GM21447 (cell line): Measurements from ENCODE around the gene PRSS33.

ENCODE experiments used
- ATAC-seq: cut with Tn5 transposase; IDR thresholded peaks from one replicate; pipeline ENCODE4 v1.9.1; 2021; ENCODE audit not compliant: unreplicated experiment

Gene PRSS33

DNA sequence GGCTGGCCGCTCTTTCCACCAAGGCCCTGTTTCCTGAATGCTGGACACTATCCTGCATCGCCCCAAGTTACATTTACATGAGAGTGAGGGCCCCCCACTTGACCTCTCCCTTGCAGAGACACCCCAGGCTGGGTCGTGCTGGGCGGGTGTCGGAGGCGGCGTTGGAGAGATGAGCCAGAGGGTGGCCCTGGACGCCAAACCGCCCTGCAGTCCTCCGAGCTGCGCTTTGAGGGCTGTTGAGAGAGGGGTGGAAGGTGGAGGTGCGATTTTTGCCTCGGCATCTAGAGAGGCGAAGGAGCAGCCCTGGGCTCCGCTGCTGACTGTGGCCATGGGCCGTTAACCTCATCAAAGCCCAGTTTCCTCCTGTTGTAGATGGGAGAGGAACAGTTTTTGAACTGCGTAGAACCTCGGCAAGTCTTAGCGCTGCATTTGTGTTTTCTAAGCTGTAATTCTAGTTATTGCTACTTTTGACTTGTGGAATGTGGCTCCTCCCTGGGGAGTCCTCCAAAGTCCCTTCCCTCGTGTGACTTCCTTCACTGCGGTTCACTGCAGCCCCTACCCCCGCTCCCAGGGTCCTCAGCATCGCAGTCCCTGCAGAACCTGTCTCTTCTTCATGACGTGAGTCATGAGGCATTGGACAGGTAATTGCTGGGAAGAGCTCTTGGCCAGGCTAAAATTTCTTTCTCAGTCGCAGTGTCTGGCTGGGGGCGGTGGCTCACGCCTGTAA, 9.3 kb downstream of the PRSS33 start:
- ATAC-seq = peak; percentile 7

DNA sequence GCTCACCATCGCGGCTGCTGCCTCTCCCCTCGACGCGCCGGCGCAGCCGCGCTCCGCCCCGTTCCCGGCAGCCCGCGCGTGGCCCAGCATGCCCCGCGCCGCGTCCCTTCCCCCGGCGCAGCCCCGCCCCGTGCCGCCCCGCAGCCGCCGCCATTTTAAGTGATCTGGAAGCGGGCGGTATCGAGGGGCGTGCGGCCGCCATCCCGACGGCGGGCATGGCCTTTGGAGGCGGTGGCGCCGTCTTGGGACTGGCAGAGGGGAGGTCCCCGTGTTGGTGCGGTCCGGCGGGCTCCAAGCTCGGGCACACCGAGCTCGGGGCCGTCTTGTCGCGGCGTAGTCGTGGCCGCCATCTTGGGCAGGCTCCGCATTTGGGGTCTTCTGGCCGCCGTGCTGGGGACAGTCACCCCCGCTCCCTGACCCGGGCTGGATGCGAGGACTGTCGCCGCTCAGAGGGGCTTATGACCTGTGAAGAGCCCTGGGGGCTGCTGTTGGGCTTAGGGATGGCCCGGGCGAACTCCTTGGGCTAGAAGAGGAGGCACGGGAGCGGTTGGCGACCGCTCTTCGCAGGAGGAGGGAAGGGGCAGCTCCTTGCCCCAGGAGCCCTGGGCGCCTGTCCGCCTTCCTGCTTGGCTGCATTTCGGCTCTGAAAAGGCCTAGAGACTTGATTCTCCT, 10.0 kb downstream of the PRSS33 start, which contains the start of gene ELOB:
Gene ELOB, minus strand, starts transcription at position 50 of the 672 bp plus-strand sequence. Its CDS starts 41 bp downstream, at position 9.
- ATAC-seq = peak; percentile 77

DNA sequence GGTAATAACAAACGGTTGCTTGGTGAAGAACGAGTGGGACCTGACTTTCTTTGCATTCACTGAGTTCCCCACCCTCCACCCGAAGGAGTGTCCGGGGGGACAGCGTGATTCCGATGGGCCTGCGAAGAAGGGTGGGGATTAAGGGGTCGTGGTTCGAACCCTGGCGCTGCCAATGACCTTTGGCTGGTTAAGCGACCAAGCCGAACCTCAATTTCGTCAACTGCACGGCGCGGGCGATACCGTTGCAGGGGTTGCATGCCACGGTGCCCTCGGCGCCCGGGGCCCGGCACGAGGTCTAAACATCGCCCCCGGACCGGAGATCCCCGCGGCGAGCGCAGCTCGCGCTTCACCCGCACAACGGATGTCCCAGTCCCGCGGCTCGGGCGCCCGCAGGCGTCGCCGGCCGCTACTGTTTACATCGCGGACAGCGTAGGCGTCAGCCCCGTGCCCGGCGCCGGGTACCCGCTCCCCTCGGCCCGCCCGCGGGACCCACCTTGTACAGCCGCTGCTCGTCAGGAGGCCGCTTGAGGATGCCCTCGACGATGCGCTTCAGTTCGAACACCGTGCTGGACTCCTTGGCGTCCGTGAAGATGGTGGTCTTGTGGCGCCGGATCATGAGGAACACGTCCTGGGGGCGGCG, 10.7 kb downstream of the PRSS33 start:
- ATAC-seq = peak; percentile 20

DNA sequence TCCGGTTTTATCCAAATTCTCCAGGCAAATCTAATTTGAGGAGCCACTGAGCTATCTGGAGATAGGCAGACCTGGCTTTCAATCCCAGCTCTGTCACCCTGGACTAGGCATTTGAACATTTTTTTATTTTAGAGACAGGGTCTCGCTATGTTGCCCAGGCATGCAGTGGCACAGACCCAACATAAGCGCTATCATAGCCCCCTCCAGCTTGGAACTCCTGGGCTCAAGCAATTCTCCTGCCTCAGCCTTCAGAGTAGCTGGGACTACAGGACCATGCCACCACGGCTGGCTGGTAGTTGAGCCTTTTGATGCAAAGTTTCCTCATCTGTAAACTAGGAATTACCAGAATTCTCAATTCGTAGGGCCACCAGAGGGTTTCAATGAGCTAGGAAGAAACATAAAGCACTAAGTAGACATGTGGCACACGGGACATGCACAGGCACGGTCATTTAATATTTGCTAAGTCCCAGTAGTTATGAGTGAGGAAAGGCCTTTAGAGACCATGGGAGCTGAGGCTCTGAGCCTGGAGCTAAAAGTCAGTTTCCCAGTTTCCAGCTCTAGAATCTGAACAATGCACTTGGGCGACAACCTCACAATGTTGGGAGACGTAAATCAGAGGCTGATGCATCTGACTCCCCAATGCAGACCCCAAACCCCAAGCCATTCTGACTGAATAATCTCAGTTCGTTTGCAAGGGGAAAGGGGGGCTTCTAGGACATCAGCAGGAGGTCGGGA, 11.4 kb downstream of the PRSS33 start:
- no peak for ATAC-seq

DNA sequence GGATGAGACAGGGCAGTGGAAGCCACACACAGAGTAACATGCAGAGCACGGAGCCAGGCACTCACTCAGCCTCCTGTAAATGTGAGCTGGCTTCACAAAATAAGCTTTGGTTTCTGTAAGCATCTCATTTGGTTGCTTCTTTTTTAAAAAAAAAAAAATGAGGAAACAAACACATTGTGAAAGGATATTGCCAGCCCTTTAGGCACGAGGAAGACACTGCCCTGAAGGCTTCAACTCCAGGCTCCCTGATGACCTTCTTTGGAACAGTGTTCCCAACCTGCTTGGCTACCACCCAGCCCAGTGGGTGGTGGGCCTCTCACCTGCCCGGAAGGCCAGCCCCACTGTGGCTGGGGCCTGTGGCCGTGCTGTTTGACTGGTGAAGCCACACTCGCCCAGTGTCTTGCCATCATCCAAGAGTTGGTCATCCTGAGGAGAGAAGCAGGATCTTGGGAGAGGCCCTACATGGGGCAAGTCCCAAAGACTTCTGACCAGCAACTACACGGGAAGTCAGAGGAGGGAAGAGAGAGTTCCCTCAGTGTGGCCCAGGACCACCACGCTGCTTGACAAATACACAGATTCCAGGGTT, 12.1 kb downstream of the PRSS33 start:
- no peak for ATAC-seq

DNA sequence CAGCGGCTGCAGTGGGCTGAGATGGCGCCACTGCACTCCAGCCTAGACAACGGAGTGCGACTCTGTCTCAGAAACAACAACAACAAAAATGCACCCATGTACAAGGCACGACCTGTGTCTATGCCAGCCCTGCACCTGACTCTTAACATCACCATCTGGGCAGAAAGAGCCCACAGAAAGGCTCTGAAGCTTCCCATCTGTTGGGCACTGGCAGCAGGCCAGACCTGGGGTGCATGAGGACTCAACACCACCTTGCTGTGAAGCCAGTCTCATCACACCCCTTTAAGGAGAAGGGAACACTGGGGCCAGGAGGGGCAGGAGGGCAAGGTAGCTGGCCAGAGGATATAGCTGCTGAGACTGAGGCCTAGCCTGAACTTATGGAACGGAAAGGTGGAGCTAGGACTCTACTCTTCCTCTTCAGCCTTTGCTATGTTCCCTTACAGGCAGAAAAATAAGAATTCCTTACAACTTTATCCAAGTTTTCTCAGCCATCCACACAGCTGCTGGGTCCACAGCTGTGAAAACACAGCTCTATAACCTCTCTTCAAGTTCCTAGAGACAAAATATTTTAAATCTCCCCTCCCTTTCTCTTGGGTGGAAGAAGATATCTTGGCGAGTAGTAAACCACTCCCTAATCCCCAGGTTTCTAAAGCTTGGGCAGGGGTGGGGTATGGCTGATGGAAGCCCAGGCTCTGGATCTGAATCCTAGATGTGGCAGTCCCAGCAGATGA, 13.0 kb downstream of the PRSS33 start:
- no peak for ATAC-seq

DNA sequence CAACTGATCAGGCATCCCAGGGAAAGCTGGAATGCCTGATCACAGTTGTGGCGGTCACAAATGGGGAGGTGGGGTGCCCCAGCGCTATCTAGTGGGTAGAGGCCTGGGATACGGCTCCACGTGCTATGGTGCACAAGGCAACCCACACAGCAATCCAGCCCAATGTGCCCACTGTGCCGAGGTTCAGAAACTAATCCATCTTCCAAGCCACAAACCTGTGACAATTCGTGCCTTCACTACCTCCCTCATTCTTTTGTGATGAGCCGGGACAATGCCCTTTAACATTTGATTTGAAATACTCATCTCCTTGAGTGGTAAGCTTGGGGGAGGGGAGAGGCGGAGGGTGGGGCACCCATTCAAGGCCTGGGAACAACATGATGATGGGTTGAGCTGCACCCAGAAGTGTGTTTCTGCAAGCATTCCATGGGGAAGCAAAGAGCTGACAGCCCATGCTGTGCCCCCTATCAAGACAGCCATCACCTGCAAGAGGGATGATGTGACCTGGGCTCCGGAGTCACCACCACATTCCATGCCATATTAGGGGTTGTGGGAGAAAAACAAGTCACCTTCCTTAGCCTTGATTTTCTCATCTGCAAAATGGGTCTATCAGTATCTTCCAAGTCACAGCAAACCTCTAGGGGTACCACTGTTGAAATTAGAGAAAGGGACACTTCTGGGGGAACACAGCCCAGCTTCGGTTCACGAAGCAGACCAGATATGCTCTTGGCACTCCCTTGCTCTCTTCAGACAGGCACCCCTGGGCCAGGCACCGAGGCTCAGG, 14.0 kb downstream of the PRSS33 start:
- no peak for ATAC-seq

DNA sequence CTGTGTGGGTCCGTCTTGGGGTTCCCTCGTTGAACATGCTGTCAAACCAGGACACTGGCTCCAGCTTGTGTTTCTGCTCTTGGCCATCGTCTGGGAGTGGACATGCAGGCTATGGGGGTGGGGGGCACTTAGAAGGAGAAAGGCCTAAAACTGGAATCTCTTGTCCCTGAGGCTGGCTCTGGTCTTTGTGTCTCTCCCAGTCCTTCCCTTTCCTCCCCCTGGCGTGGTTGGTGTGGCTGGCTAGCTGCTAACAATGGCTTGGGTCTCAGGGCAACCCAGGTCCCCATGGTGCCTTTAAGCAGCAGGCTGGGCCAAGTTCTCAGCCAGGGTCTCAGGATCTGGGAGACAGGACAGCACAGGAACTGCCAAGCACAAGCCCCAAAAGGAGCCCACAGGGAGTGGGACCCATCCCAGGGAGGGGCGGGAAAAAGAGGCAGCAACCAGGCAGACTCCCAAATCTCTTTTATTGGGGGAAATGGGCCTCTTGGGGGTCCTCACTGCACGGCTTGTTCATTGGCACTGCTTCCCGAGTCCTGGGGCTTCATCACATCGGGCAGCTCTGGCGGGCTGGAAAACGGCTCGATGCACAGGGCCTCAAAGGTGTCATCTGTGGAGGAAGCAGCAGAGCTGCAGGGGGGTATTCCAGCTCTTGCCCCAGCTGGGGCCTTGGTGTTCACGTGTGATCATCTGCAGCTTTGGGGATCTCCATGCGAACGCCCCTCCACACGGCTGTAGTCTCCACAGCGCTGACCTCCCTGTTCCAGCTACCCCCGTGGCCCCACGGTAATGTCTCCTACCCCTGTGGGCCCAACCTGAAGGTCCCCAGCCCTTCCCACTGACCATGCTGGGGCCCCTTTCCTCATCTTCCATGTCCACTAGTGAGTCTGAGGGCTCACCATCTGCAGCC, 15.6 kb downstream of the PRSS33 start:
- ATAC-seq = no peak

DNA sequence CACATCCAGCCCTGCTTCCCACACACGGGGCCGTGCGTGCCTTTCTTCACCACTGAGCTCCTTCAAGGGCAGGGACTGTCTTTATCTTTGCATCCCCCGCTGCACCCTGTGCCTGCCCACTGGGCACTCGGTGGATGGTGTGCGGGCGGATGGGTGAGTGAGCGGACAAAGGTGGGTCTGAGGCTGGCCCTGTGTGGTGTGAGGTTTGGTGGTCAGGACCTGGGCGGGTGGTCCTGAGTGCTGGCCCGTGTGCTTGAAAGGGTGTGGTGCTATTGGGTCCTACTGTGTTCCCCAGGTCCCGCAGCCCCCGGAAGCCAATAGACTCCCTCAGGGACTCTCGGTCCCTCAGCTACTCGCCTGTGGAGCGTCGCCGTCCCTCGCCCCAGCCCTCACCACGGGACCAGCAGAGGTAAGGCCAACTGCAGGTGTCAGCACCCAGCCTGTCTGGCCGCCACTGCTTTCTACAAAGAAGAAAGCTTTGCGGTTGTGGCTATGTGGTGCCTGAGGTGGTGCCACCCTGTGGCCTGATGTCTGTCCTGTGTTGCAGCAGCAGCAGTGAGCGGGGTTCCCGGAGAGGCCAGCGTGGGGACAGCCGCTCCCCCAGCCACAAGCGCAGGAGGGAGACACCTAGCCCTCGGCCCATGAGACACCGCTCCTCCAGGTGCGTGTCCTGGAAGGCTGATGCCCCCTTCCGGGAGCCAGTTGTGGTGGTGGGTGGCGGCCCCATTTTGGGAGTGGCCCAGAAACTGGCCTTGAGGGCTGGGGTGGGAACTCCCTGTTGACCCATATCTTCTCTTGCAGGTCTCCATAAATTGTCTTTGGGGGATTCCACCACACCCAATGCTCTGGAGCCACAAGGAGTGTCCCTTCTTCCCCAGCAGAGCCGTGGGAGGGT, 17.1 kb downstream of the PRSS33 start:
- ATAC-seq = no peak

DNA sequence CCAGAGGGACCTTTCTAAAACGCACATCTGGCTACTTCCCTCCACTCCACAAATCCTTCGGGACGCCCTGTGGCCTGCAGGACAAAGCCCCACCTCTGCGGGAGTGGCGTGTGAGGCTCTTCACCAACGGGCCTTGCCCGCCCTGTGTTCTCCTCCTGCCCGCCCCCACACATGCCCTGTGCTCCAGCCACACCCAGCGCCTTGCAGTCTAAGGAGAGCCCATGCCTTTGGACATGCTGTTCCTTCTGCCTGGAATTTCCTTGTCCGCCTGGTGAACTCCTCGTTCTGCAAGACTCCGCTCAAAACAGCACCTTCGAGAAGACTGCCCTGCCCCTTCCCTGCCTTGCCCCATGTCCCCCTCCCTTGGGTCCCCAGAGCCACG, 17.7 kb downstream of the PRSS33 start:
- ATAC-seq = no peak

DNA sequence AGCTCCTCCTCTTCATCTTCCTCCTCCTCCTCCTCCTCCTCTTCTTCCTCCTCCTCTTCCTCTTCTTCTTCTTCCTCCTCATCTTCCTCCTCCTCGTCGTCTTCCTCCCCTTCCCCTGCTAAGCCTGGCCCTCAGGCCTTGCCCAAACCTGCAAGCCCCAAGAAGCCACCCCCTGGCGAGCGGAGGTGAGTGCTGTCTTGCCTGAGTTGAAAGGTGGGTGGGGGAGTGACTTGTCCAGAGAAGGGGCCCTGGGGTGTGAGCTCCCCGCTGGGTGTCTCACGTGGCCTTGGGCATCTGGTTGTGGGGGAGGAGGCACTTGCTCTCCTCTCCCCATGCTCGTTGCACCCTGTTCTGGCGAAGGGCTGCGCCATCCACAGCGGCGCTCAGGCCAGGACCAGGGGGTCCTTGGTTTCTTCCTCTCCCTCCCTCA, 18.2 kb downstream of the PRSS33 start:
- no peak for ATAC-seq

DNA sequence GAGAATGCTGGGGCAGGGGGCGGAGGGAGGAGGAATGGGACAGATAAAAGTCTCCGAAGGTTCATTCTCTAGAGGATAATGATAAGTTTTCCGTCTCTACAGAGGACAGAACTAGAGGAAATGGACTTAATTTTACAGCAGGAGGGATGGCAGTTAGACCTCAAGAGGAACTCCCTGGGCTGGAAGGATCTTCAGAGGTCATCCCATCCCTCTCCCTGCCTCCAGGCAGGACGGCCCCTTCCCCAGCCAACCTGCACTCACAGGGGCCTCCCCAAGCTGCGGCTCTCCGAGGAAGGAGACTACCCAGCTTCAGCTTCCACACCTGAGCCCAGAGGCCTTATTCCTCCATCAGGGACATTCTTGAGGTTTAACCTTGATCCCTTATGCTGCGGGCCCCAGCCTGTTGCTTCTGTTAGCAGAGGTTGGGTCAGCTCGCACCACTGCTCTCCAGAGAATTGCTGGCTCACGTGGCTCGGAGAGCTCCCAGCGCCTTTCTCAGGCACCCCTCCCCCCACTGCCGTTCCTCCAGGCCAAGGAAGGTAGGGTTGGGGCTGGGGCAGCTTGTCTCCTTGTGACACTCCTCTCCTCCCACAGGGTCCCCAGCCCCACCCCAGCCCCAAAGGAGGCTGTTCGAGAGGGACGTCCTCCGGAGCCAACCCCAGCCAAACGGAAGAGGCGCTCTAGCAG, 18.8 kb downstream of the PRSS33 start:
- ATAC-seq = no peak

DNA sequence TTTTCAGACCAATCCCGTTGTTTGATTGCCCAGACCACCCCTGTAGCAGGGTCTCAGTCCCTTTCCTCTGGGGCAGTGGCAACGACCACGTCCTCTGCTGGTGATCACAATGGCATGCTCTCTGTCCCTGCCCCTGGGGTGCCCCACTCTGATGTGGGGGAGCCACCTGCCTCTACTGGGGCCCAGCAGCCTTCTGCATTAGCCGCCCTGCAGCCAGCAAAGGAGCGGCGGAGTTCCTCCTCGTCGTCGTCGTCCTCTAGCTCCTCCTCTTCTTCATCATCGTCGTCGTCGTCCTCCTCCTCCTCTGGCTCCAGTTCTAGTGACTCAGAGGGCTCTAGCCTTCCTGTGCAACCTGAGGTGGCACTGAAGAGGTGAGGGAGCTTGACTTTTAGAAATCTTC, 19.5 kb downstream of the PRSS33 start:
- no peak for ATAC-seq

DNA sequence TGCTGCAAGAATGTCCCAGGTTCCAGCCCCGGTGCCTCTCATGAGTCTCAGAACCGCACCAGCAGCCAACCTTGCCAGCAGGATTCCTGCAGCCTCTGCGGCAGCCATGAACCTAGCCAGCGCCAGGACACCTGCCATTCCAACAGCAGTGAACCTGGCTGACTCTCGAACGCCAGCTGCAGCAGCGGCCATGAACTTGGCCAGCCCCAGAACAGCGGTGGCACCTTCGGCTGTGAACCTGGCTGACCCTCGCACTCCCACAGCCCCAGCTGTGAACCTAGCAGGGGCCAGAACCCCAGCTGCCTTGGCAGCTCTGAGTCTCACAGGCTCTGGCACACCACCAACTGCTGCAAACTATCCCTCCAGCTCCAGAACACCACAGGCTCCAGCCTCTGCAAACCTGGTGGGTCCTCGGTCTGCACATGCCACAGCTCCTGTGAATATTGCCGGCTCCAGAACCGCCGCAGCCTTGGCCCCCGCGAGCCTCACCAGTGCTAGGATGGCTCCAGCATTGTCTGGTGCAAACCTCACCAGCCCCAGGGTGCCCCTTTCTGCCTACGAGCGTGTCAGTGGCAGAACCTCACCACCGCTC, 20.1 kb downstream of the PRSS33 start:
- ATAC-seq = no peak

DNA sequence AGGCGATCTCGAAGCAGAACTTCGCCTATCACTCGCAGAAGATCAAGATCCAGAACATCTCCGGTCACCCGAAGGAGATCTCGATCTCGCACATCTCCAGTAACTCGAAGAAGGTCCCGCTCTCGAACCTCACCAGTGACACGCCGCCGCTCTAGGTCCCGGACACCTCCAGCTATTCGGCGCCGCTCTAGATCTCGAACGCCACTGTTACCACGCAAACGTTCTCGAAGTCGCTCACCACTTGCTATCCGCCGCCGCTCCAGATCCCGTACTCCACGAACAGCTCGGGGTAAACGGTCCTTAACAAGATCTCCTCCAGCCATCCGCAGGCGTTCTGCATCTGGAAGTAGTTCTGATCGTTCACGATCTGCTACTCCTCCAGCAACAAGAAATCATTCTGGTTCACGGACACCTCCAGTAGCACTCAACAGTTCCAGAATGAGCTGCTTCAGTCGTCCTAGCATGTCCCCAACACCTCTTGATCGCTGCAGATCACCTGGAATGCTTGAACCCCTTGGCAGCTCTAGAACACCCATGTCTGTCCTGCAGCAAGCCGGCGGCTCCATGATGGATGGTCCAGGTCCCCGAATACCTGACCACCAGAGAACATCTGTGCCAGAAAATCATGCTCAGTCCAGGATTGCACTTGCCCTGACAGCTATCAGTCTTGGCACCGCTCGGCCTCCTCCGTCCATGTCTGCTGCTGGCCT, 20.8 kb downstream of the PRSS33 start:
- no peak for ATAC-seq
